Panc1 (cell line): ENCODE data around the gene NPAS3. TPM values are rescaled to one million over a fixed set of nuclear protein-coding genes. Genes with fewer than 3 reads are reported as not detected.

Experiments used
- ATAC-seq: fragments of 200-7000 bp; cut with Tn5 transposase; 2 replicates; pipeline ENCODE4 v1.9.1; 2020; ENCODE audit warnings: mild to moderate bottlenecking, moderate library complexity
- BruUV-seq: library from RNA; stranded (reverse); fragments of 400-500 nt; replicated peaks from 2 replicates; lab custom pipeline; 2021; lab: Mats Ljungman, UMichigan
- CTCF ChIA-PET: fragments of 300-600 bp; sonication (Branson Sonifier 250); formaldehyde crosslinking; loops from one replicate; lab custom pipeline; 2022; ENCODE audit warnings: antibody characterized with exemption; lab: Charles Lee
- POLR2A ChIA-PET: fragments of 300-600 bp; sonication (Branson Sonifier 250); formaldehyde crosslinking; loops from one replicate; lab custom pipeline; 2022; ENCODE audit warnings: antibody characterized with exemption; lab: Charles Lee
- DNase-seq: peaks from one replicate; pipeline ENCODE4 v3.0.0-alpha.2; 2010; ENCODE audit warnings: low read depth, low spot score
- H3K27ac ChIP-seq: 2 replicates; pipeline ENCODE4 v1.5.1; 2011; ENCODE audit warnings: mild to moderate bottlenecking, low read length, inconsistent platforms
- H3K27me3 ChIP-seq: fragments of 200-500 bp; sonication (Bioruptor generic); 2 replicates; pipeline ENCODE4 v1.6.0; 2014; ENCODE audit warnings: low read length, inconsistent platforms; ENCODE audit not compliant: control insufficient read depth, insufficient read depth
- H3K36me3 ChIP-seq: fragments of 200-500 bp; sonication (Bioruptor generic); 2 replicates; pipeline ENCODE4 v1.5.1; 2014; ENCODE audit warnings: inconsistent platforms, mild to moderate bottlenecking, low read length, moderate library complexity; ENCODE audit not compliant: control insufficient read depth, insufficient read depth
- H3K4me1 ChIP-seq: 2 replicates; pipeline ENCODE4 v1.5.1; 2011; ENCODE audit warnings: inconsistent platforms, mild to moderate bottlenecking, low read length, moderate library complexity; ENCODE audit not compliant: control insufficient read depth, insufficient read depth
- H3K4me3 ChIP-seq, 2 experiments: 2 replicates each; pipeline ENCODE4 v1.5.1; 2011 to 2012; ENCODE audit warnings: low read depth in 2 of 2, low read length in 2 of 2, mild to moderate bottlenecking in 2 of 2, inconsistent platforms in 1 of 2, moderate library complexity in 1 of 2
- H3K9me3 ChIP-seq: fragments of 200-500 bp; sonication (Bioruptor generic); 2 replicates; pipeline ENCODE4 v1.5.1; 2014; ENCODE audit warnings: low read depth, mild to moderate bottlenecking, inconsistent platforms, low read length, moderate library complexity; ENCODE audit not compliant: control insufficient read depth, insufficient read depth
- POLR2AphosphoS5 ChIP-seq: IDR thresholded peaks from 2 replicates; pipeline ENCODE4 v1.6.1; 2012; ENCODE audit warnings: mild to moderate bottlenecking, low read depth, low read length, moderate library complexity
- SIN3A ChIP-seq: IDR thresholded peaks from 2 replicates; pipeline ENCODE4 v1.6.1; 2012; ENCODE audit warnings: low read depth, mild to moderate bottlenecking, low read length, moderate library complexity, borderline replicate concordance; ENCODE audit not compliant: insufficient read depth
- TCF7L2 ChIP-seq: IDR thresholded peaks from 2 replicates; pipeline ENCODE4 v1.6.1; 2011; ENCODE audit warnings: mild to moderate bottlenecking, low read depth, low read length, inconsistent platforms
- in situ Hi-C: cut with HindIII; loops from 2 replicates; pipeline ENCODE4 v1.10.0; 2016; ENCODE audit warnings: low sequenced_read_pairs, low pct_unique_long_range_greater_than_20kb
- intact Hi-C: fragments of 100-400 bp; cut with micrococcal nuclease; formaldehyde crosslinking; loops from one replicate; pipeline ENCODE4 v1.10.0; 2022; ENCODE audit not compliant: unreplicated experiment
- total RNA-seq: library from RNA; stranded (reverse); gene quantifications from one replicate; pipeline ENCODE4 v1.2.1, GENCODE V29; 2021; ENCODE audit not compliant: unreplicated experiment
- TF ChIP-seq, protein P1 (sequence below), 2 experiments: IDR thresholded peaks; 2 replicates each; pipeline ENCODE4 v1.6.1; 2011 to 2012; ENCODE audit warnings: low read depth in 2 of 2, control low read depth in 1 of 2, low read length in 1 of 2, mild to moderate bottlenecking in 1 of 2, moderate library complexity in 1 of 2; ENCODE audit not compliant: insufficient read depth in 1 of 2
- TF ChIP-seq, protein P2 (sequence below): fragments of 450-650 bp; IDR thresholded peaks from 2 replicates; pipeline ENCODE4 v1.5.1; 2017; ENCODE audit warnings: mild to moderate bottlenecking

The NPAS3 gene
- total RNA-seq, 1 experiment from 2014 or later: 0.23 TPM

DNA sequence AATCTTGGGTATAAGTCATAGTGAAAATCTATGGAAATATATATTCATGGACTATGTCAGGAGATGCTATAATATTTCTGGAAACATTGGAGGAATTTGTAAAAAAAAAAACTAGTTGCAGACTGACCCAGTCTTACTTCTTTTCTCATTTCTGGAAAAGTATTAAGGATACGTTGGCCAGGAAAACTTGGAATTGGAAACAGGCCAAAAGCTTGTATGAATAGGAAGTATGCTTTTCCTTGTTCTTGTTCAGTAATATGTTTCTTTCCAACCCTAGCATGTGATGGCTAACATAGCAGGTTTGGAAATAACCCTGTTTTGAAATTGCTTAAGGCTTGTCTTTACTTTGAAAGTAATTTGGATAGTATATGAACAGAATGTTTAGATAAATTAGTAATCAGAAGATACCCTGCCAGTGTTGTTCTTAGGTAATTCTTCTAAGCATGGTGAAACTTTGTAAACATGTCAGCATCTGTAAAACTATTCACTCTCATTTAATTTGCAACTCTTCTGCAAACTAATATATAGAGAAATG lies 316.2 kb downstream of the NPAS3 start:
- no peak for DNase-seq
- Histone ChIP-seq H3K4me1 (no peaks in the 10 kb centered on the region), H3K27ac (no peak overlapping the region), H3K4me3 (no peak overlapping the region), H3K9me3 (no peaks in the 10 kb centered on the region), H3K27me3 (no peaks in the 10 kb centered on the region), H3K36me3 (no peaks in the 10 kb centered on the region)
- in situ Hi-C loops: no loop called here
- TF ChIP-seq, protein P1, sequence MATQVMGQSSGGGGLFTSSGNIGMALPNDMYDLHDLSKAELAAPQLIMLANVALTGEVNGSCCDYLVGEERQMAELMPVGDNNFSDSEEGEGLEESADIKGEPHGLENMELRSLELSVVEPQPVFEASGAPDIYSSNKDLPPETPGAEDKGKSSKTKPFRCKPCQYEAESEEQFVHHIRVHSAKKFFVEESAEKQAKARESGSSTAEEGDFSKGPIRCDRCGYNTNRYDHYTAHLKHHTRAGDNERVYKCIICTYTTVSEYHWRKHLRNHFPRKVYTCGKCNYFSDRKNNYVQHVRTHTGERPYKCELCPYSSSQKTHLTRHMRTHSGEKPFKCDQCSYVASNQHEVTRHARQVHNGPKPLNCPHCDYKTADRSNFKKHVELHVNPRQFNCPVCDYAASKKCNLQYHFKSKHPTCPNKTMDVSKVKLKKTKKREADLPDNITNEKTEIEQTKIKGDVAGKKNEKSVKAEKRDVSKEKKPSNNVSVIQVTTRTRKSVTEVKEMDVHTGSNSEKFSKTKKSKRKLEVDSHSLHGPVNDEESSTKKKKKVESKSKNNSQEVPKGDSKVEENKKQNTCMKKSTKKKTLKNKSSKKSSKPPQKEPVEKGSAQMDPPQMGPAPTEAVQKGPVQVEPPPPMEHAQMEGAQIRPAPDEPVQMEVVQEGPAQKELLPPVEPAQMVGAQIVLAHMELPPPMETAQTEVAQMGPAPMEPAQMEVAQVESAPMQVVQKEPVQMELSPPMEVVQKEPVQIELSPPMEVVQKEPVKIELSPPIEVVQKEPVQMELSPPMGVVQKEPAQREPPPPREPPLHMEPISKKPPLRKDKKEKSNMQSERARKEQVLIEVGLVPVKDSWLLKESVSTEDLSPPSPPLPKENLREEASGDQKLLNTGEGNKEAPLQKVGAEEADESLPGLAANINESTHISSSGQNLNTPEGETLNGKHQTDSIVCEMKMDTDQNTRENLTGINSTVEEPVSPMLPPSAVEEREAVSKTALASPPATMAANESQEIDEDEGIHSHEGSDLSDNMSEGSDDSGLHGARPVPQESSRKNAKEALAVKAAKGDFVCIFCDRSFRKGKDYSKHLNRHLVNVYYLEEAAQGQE (IDR thresholded peaks at IDR 0.05; ENCODE audit: insufficient read depth in 1 of 2, low read depth in 2 of 2, low read length in 1 of 2): no peak
- TF ChIP-seq SIN3A: no peak
- no peak for TF ChIP-seq TCF7L2
- no peak for TF ChIP-seq POLR2AphosphoS5
- intact Hi-C loops: no loop called here
- ATAC-seq: no peak
- ChIA-PET CTCF (no interaction called here), POLR2A (no interaction called here)
- BruUV-seq: no TSS peak

DNA sequence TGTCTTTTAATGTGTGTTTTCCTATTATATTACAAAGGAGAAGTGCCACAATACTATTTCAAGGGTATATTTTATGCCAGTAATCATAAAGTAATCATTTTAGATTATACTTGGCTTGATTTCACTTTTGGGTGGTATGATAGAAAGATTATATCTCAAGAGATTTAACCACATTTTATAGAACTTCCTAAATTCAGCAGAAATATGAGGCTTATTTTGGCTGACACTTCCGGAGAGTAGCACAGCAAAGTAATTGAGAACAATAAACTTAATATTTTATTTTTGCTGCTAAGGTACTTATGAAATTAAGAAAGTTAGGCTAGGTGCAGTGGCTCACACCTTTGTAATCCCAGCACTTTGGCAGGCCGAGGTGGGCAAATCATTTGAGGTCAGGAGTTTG lies 319.1 kb downstream of the NPAS3 start:
- no peaks in the 10 kb centered on the region for H3K4me1 ChIP-seq
- no peak for TF ChIP-seq SIN3A
- TF ChIP-seq, protein P2, sequence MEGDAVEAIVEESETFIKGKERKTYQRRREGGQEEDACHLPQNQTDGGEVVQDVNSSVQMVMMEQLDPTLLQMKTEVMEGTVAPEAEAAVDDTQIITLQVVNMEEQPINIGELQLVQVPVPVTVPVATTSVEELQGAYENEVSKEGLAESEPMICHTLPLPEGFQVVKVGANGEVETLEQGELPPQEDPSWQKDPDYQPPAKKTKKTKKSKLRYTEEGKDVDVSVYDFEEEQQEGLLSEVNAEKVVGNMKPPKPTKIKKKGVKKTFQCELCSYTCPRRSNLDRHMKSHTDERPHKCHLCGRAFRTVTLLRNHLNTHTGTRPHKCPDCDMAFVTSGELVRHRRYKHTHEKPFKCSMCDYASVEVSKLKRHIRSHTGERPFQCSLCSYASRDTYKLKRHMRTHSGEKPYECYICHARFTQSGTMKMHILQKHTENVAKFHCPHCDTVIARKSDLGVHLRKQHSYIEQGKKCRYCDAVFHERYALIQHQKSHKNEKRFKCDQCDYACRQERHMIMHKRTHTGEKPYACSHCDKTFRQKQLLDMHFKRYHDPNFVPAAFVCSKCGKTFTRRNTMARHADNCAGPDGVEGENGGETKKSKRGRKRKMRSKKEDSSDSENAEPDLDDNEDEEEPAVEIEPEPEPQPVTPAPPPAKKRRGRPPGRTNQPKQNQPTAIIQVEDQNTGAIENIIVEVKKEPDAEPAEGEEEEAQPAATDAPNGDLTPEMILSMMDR: no peak
- TF ChIP-seq, protein P1 (IDR thresholded peaks at IDR 0.05; ENCODE audit: insufficient read depth in 1 of 2, low read depth in 2 of 2, low read length in 1 of 2): no peak
- no peak for TF ChIP-seq TCF7L2
- no peak for TF ChIP-seq POLR2AphosphoS5
- H3K4me3 ChIP-seq: no peak overlapping the region
- in situ Hi-C loops (no loop called here), intact Hi-C loops (no loop called here)
- no peaks in the 10 kb centered on the region for H3K27me3 ChIP-seq
- no TSS peak for BruUV-seq
- no peak overlapping the region for H3K27ac ChIP-seq
- ATAC-seq (no peak), DNase-seq (no peak)
- POLR2A ChIA-PET: no interaction called here
- H3K9me3 ChIP-seq: no peaks in the 10 kb centered on the region
- no peaks in the 10 kb centered on the region for H3K36me3 ChIP-seq
- CTCF ChIA-PET: no interaction called here
